Esophagus muscularis mucosa (tissue), 3 donors: Measurements from ENCODE around the gene IGSF21.

Experiments
- CTCF ChIP-seq, 3 experiments: fragments of 200-600 bp in 2 of 3; fragments of 450-650 bp in 1 of 3; sonication (generic) in 2 of 3; IDR thresholded peaks; one replicate each; pipeline ENCODE4 v1.5.1; 2017 to 2019; ENCODE audit warnings: antibody characterized with exemption in 3 of 3, mild to moderate bottlenecking in 2 of 3, moderate library complexity in 1 of 3
- POLR2A ChIP-seq: fragments of 450-650 bp; IDR thresholded peaks from one replicate; pipeline ENCODE4 v1.6.1; 2017; ENCODE audit warnings: antibody characterized with exemption, moderate library complexity, mild to moderate bottlenecking, low read depth
- POLR2AphosphoS5 ChIP-seq, 2 donors: sonication (generic); formaldehyde crosslinking; IDR thresholded peaks; one replicate each; pipeline ENCODE4 v1.6.1; 2017; ENCODE audit warnings: antibody characterized with exemption in 2 of 2

GRCh38 chr1:18354612-18355011, 247.0 kb downstream of the IGSF21 start:
- TF ChIP-seq CTCF (IDR thresholded peaks at IDR 0.05): no peak
- no peak for TF ChIP-seq POLR2A
- no peak for TF ChIP-seq POLR2AphosphoS5 (IDR thresholded peaks at IDR 0.05)
